Measurements from ENCODE around the gene GRIN2C.

Gene GRIN2C

DNA sequence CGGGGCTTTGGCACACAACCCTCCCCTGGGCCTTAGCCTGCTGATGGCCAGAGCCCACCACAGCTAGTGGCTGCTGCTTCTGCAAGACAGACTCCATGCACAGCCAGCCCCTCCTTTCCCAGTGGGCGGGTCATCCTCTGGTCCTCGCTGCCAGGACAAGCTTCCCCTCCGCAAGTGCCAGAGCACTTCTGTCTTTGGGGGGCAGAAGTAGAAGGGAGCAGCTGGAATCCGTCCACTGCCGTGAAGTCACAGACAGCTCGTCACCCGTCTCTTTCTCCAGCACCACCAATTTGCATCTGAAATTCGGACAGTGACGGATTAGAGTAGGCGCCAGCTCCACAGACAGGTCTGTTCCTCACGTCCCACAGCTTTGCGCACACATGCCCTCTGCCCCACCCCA is 52.2 kb downstream of the GRIN2C start:
- TF ChIP-seq CTCF (IDR thresholded peaks at IDR 0.05; ENCODE audit: low read depth, low read length), result no peak
- no peak for DNase-seq (ENCODE audit: extremely low read depth, low read depth)

DNA sequence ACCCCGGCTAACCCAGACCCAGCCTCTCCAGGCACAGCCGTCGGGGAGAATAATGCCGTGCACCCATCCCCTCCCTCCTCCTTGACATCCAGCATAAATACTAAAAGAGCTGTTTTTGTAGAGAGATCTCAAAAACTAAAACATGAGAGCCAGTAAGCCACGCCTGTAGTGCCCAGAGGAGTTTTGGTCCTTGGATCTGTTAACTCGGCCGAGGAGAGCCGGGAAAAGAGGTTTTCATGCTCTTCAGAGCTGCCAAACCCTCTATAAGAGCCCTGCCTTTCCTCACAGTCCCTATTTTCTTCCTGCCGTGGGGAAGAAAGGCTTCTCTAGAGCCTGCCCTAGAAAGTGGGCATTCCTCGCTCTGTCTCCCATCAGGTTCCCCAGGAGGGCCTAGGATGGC is 53.4 kb downstream of the GRIN2C start:
- DNase-seq (ENCODE audit: extremely low read depth, low read depth), result no peak
- TF ChIP-seq CTCF (IDR thresholded peaks at IDR 0.05; ENCODE audit: low read depth, low read length), result no peak

DNA sequence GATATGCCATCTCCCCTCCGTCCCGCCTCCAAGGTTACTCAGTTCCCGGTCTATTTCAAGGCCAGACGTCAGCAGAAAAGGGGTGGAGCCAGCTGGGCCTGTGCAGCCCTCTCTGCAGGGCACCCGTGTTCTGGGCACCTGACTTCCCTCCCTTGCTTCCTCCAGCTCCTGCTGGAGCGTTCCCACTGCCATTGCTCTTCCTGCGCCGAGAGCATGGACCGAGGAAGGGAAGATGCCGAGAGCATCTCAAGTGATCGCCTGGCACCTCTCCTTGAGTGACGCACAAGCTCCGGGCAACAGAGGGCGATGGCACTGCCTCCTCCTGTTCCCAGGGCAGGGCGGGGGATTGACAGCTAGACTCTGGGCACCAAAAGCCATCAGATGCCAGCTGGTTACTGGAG is 54.1 kb downstream of the GRIN2C start:
- DNase-seq (ENCODE audit: extremely low read depth, low read depth), result no peak
- TF ChIP-seq CTCF (IDR thresholded peaks at IDR 0.05; ENCODE audit: low read depth, low read length), result no peak

GRCh38 chr17:74804683-74805082 is 55.0 kb downstream of the GRIN2C start:
- TF ChIP-seq CTCF (IDR thresholded peaks at IDR 0.05; ENCODE audit: low read depth, low read length), result no peak
- no peak for DNase-seq (ENCODE audit: extremely low read depth, low read depth)

DNA sequence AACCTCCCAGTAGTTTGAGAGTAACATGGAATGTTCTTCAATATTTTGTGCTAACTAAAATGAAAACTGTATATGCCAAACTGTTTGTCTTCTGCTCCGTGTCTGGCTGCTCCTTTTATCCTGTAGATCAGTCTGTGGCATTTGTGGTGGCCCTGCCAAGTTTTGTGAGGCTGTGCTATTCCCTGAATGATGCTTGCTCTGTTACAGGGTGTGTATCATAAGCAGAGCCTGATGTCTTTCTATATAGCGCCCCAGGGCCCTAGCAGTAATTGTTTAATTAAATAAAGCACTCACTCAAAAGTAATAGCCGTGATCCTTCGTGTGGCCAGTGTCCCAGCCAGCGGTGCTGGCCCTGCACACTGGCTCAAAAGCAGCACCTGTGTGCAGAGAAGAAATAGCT is 55.7 kb downstream of the GRIN2C start:
- no peak for TF ChIP-seq CTCF (IDR thresholded peaks at IDR 0.05; ENCODE audit: low read depth, low read length)

GRCh38 chr17:74803388-74803930 is 56.2 kb downstream of the GRIN2C start:
- no peak for DNase-seq (ENCODE audit: extremely low read depth, low read depth)
- TF ChIP-seq CTCF (IDR thresholded peaks at IDR 0.05; ENCODE audit: low read depth, low read length), result no peak

More for the DNA sequence above, 55.7 kb downstream of the GRIN2C start:
- no peak for DNase-seq (ENCODE audit: extremely low read depth, low read depth)

GRCh38 chr17:74801896-74802295 is 57.8 kb downstream of the GRIN2C start:
- DNase-seq (ENCODE audit: extremely low read depth, low read depth), result no peak
- no peak for TF ChIP-seq CTCF (IDR thresholded peaks at IDR 0.05; ENCODE audit: low read depth, low read length)
